H9 (cell line): ENCODE data around the gene ITPK1. TPM values are rescaled to one million over a fixed set of nuclear protein-coding genes. Genes with fewer than 3 reads are reported as not detected.

ENCODE experiments used
- DNase-seq: peaks from one replicate; pipeline ENCODE4 v3.0.0-alpha.2; 2017
- H2AFZ ChIP-seq: one replicate; pipeline ENCODE4 v1.6.1; 2013; ENCODE audit warnings: mild to moderate bottlenecking, low read length, control low read depth, moderate library complexity
- H2AK5ac ChIP-seq: 2 replicates; pipeline ENCODE4 v1.6.1; 2013; ENCODE audit warnings: low read length, control low read depth, mixed read lengths; ENCODE audit not compliant: insufficient read length
- H2BK120ac ChIP-seq: one replicate; pipeline ENCODE4 v1.6.1; 2013; ENCODE audit warnings: low read depth, mild to moderate bottlenecking, low read length, control low read depth, inconsistent platforms; ENCODE audit not compliant: poor library complexity, severe bottlenecking
- H2BK12ac ChIP-seq: 2 replicates; pipeline ENCODE4 v1.6.1; 2013; ENCODE audit warnings: low read length, control low read depth, mixed read lengths, low read depth; ENCODE audit not compliant: insufficient read length
- H2BK15ac ChIP-seq: 2 replicates; pipeline ENCODE4 v1.6.1; 2013; ENCODE audit warnings: low read depth, low read length, control low read depth
- H2BK20ac ChIP-seq: one replicate; pipeline ENCODE4 v1.6.1; 2013; ENCODE audit warnings: low read depth, mild to moderate bottlenecking, low read length, control low read depth, inconsistent platforms; ENCODE audit not compliant: poor library complexity, severe bottlenecking
- H2BK5ac ChIP-seq: 2 replicates; pipeline ENCODE4 v1.6.1; 2013; ENCODE audit warnings: low read length, control low read depth, mixed read lengths; ENCODE audit not compliant: insufficient read length
- H3K14ac ChIP-seq: 2 replicates; pipeline ENCODE4 v1.6.1; 2013; ENCODE audit warnings: low read length, control low read depth; ENCODE audit not compliant: insufficient read depth
- H3K18ac ChIP-seq: 2 replicates; pipeline ENCODE4 v1.6.1; 2013; ENCODE audit warnings: low read depth, mild to moderate bottlenecking, mixed read lengths, low read length, control low read depth; ENCODE audit not compliant: insufficient read length
- H3K23ac ChIP-seq: 2 replicates; pipeline ENCODE4 v1.6.1; 2013; ENCODE audit warnings: low read length, control low read depth, mixed read lengths, low read depth; ENCODE audit not compliant: insufficient read length
- H3K23me2 ChIP-seq: 2 replicates; pipeline ENCODE4 v1.6.1; 2013; ENCODE audit warnings: low read depth, mild to moderate bottlenecking, mixed read lengths, low read length, control low read depth; ENCODE audit not compliant: insufficient read length, poor library complexity, severe bottlenecking
- H3K27ac ChIP-seq: 2 replicates; pipeline ENCODE4 v1.5.1; 2013; ENCODE audit warnings: low read length, control low read depth, mixed read lengths, low read depth; ENCODE audit not compliant: insufficient read length
- H3K27me3 ChIP-seq: 2 replicates; pipeline ENCODE4 v1.6.1; 2013; ENCODE audit warnings: low read length, control low read depth, inconsistent platforms; ENCODE audit not compliant: insufficient read depth
- H3K4ac ChIP-seq: 2 replicates; pipeline ENCODE4 v1.6.1; 2013; ENCODE audit warnings: low read depth, mild to moderate bottlenecking, control low read depth, inconsistent platforms, low read length, moderate library complexity
- H3K4me1 ChIP-seq: 2 replicates; pipeline ENCODE4 v1.6.1; 2013; ENCODE audit warnings: low read length, control low read depth, inconsistent platforms; ENCODE audit not compliant: insufficient read depth
- H3K4me2 ChIP-seq: 2 replicates; pipeline ENCODE4 v1.6.1; 2013; ENCODE audit warnings: low read length, control low read depth, mixed read lengths; ENCODE audit not compliant: insufficient read length, insufficient read depth
- H3K56ac ChIP-seq: 2 replicates; pipeline ENCODE4 v1.6.1; 2013; ENCODE audit warnings: low read depth, mild to moderate bottlenecking, mixed read lengths, low read length, control low read depth; ENCODE audit not compliant: insufficient read length
- H3K79me1 ChIP-seq: 2 replicates; pipeline ENCODE4 v1.6.1; 2013; ENCODE audit warnings: low read depth, mild to moderate bottlenecking, moderate library complexity, low read length, control low read depth, inconsistent platforms; ENCODE audit not compliant: insufficient read depth, poor library complexity, severe bottlenecking
- H3K79me2 ChIP-seq: 2 replicates; pipeline ENCODE4 v1.6.1; 2013; ENCODE audit warnings: low read length, control low read depth, inconsistent platforms; ENCODE audit not compliant: insufficient read depth
- H3K9ac ChIP-seq: 2 replicates; pipeline ENCODE4 v1.6.1; 2013; ENCODE audit warnings: low read length, control low read depth, mixed read lengths; ENCODE audit not compliant: insufficient read length; ENCODE audit errors: extremely low read depth
- H3K9me3 ChIP-seq: one replicate; pipeline ENCODE4 v1.6.1; 2013; ENCODE audit warnings: low read depth, low read length, inconsistent platforms; ENCODE audit not compliant: control insufficient read depth
- H3T11ph ChIP-seq: one replicate; pipeline ENCODE4 v1.6.1; 2013; ENCODE audit warnings: mild to moderate bottlenecking, low read length, control low read depth, inconsistent platforms
- H4K20me1 ChIP-seq: one replicate; pipeline ENCODE4 v1.6.1; 2013; ENCODE audit not compliant: control insufficient read depth, insufficient read length, insufficient read depth
- H4K5ac ChIP-seq: 2 replicates; pipeline ENCODE4 v1.6.1; 2013; ENCODE audit warnings: low read depth, mild to moderate bottlenecking, mixed read lengths, low read length, control low read depth; ENCODE audit not compliant: insufficient read length
- H4K8ac ChIP-seq: replicated peaks from 2 replicates; pipeline ENCODE4 v1.6.1; 2013; ENCODE audit warnings: low read length, control low read depth, mixed read lengths, low read depth; ENCODE audit not compliant: insufficient read length
- H4K91ac ChIP-seq: 2 replicates; pipeline ENCODE4 v1.6.1; 2013; ENCODE audit warnings: low read depth, mild to moderate bottlenecking, moderate library complexity, mixed read lengths, low read length, control low read depth; ENCODE audit not compliant: insufficient read length
- H3K27ac Mint-ChIP-seq, 3 experiments: 2 replicates in 2 of 3; 3 replicates in 1 of 3; pipeline ENCODE4 v1.8.0; 2020 to 2021; ENCODE audit warnings: mixed read lengths in 3 of 3, mild to moderate bottlenecking in 1 of 3, moderate library complexity in 1 of 3
- H3K27me3 Mint-ChIP-seq: 2 replicates; pipeline ENCODE4 v1.8.0; 2021; ENCODE audit warnings: low read depth, mild to moderate bottlenecking, moderate library complexity, mixed read lengths
- H3K36me3 Mint-ChIP-seq, 3 experiments: 2 replicates in 2 of 3; 3 replicates in 1 of 3; pipeline ENCODE4 v1.8.0; 2020 to 2021; ENCODE audit warnings: low read depth in 3 of 3, mixed read lengths in 3 of 3; ENCODE audit not compliant: insufficient read depth in 1 of 3
- H3K4me1 Mint-ChIP-seq, 2 experiments: 2 replicates each; pipeline ENCODE4 v1.8.0; 2020; ENCODE audit warnings: mixed read lengths in 2 of 2
- H3K4me3 Mint-ChIP-seq, 2 experiments: 2 replicates in 1 of 2; 3 replicates in 1 of 2; pipeline ENCODE4 v1.8.0; 2020 to 2021; ENCODE audit warnings: mild to moderate bottlenecking in 2 of 2, mixed read lengths in 2 of 2, moderate library complexity in 1 of 2
- H3K9me3 Mint-ChIP-seq, 2 experiments: 2 replicates in 1 of 2; 3 replicates in 1 of 2; pipeline ENCODE4 v1.8.0; 2020; ENCODE audit warnings: mild to moderate bottlenecking in 2 of 2, mixed read lengths in 2 of 2, moderate library complexity in 1 of 2
- WGBS: extraction: QIAGEN DNeasy Blood & Tissue Kit; methylation state at CpG from one replicate; pipeline ENCODE4 v1.1.7; 2013; ENCODE audit warnings: missing lambda C conversion rate, low lambda C conversion rate, mixed read lengths; ENCODE audit not compliant: insufficient read length; ENCODE audit errors: extremely low coverage; 5-methylcytosine and 5-hydroxymethylcytosine counted together
- total RNA-seq: library from RNA; stranded (reverse); gene quantifications from 2 replicates; pipeline ENCODE4 v1.2.1, GENCODE V29; 2021
- TF ChIP-seq, protein P1 (sequence below): fragments of 200-600 bp; sonication (generic); conservative IDR thresholded peaks from 3 replicates; pipeline ENCODE4 v1.8.0; 2021; ENCODE audit warnings: antibody characterized with exemption, mild to moderate bottlenecking

ITPK1 gene
- total RNA-seq, 1 experiment from 2014 or later = 92.7 TPM

DNA sequence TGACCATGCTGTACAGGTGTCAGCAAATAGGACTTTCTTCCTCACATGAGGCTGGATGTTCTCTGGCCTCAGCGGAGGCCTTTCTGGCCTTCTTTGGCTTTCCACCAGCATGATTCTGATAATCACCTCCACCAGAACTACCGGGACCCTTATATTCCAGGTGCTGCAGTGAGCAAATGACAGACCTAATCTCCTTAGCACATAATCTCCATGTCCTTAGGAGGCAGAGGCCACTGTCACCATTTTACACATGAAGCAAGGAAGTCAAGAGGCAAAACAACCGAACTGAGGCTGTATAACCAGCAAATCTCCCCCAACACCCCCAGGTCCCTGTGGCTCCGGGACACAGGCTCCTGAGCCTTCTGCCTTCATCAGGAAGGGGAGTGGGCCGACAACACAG, 91.2 kb downstream of the ITPK1 start:
- Histone ChIP-seq H3K79me1 (no peaks in the 10 kb centered on the region), H2BK15ac (no peak overlapping the region), H2BK12ac (no peak overlapping the region), H2BK5ac (no peak overlapping the region), H3K23ac (no peak overlapping the region), H3K9me3 (no peaks in the 10 kb centered on the region), H4K20me1 (no peaks in the 10 kb centered on the region), H2BK20ac (no peak overlapping the region), H3K14ac (no peak overlapping the region), H4K91ac (no peak overlapping the region), H3K56ac (no peak overlapping the region), H3K4ac (no peak overlapping the region), H2AFZ (no peak overlapping the region), H3T11ph (no peak overlapping the region), H3K9ac (no peak overlapping the region), H3K27me3 (no peaks in the 10 kb centered on the region), H3K79me2 (peaks cover 2% of the 10 kb centered on the region; the same call in 1 of the 2 replicates), H4K5ac (no peak overlapping the region), H3K23me2 (no peaks in the 10 kb centered on the region), H2BK120ac (no peak overlapping the region), H4K8ac (no peak overlapping the region), H3K4me2 (no peak overlapping the region), H3K27ac (no peak overlapping the region), H3K4me1 (peaks cover 4% of the 10 kb centered on the region; the same call in 1 of the 2 replicates), H3K18ac (no peak overlapping the region), H2AK5ac (no peak overlapping the region)
- H3K4me1 Mint-ChIP-seq = peaks cover 31 to 50% of the 10 kb centered on the region in 2 experiments
- TF ChIP-seq, protein P1, sequence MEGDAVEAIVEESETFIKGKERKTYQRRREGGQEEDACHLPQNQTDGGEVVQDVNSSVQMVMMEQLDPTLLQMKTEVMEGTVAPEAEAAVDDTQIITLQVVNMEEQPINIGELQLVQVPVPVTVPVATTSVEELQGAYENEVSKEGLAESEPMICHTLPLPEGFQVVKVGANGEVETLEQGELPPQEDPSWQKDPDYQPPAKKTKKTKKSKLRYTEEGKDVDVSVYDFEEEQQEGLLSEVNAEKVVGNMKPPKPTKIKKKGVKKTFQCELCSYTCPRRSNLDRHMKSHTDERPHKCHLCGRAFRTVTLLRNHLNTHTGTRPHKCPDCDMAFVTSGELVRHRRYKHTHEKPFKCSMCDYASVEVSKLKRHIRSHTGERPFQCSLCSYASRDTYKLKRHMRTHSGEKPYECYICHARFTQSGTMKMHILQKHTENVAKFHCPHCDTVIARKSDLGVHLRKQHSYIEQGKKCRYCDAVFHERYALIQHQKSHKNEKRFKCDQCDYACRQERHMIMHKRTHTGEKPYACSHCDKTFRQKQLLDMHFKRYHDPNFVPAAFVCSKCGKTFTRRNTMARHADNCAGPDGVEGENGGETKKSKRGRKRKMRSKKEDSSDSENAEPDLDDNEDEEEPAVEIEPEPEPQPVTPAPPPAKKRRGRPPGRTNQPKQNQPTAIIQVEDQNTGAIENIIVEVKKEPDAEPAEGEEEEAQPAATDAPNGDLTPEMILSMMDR = no peak
- WGBS = no CpG with 5 or more reads among the region's 5 CpGs
- DNase-seq = no peak
- no peaks in the 10 kb centered on the region; the same call in 1 of the 2 replicates for H3K27me3 Mint-ChIP-seq
- peak overlapping the region; percentile 73 to 88 (median 76); a peak in 4 of 7 replicates for H3K27ac Mint-ChIP-seq
- H3K9me3 Mint-ChIP-seq = no peaks in the 10 kb centered on the region
- H3K4me3 Mint-ChIP-seq = no peak overlapping the region
- H3K36me3 Mint-ChIP-seq = peaks cover 0 to 4% (median 2%) of the 10 kb centered on the region in 3 experiments; a peak in 4 of 7 replicates
